HEK293 (cell line): ENCODE results near the gene C6orf47.

ENCODE experiments used
- CTCF ChIA-PET: fragments of 350-600 bp; formaldehyde crosslinking; extraction: SDS; loops from one replicate; lab custom pipeline; 2021; ENCODE audit warnings: antibody characterized with exemption; lab: Yijun Ruan, JAX
- POLR2A ChIA-PET: fragments of 300-600 bp; formaldehyde crosslinking; extraction: SDS; loops from one replicate; lab custom pipeline; 2020; ENCODE audit warnings: antibody characterized with exemption, inconsistent platforms; lab: Yijun Ruan, JAX
- H3K27ac ChIP-seq: fragments of 200-500 bp; sonication (Bioruptor generic); 2 replicates; pipeline ENCODE4 v1.5.1; 2014; ENCODE audit warnings: low read depth, low read length, control low read depth, inconsistent platforms; ENCODE audit errors: extremely low read depth
- H3K36me3 ChIP-seq, 2 experiments: fragments of 200-500 bp in 1 of 2; sonication (Bioruptor generic) in 1 of 2; 1 replicate in 1 of 2; 2 replicates in 1 of 2; pipeline ENCODE4 v1.5.1; 2014 to 2017; ENCODE audit warnings: inconsistent platforms in 2 of 2, low read length in 2 of 2; ENCODE audit not compliant: control insufficient read depth in 2 of 2, insufficient read depth in 1 of 2
- H3K4me1 ChIP-seq: fragments of 200-500 bp; sonication (Bioruptor generic); 2 replicates; pipeline ENCODE4 v1.5.1; 2014; ENCODE audit warnings: mild to moderate bottlenecking, low read length, inconsistent platforms; ENCODE audit not compliant: control insufficient read depth, insufficient read depth
- H3K4me3 ChIP-seq: 2 replicates; pipeline ENCODE4 v1.5.1; 2011; ENCODE audit warnings: low read depth, mild to moderate bottlenecking, control low read depth, low read length, moderate library complexity
- H3K9me3 ChIP-seq: fragments of 200-500 bp; sonication (Bioruptor generic); 2 replicates; pipeline ENCODE4 v1.5.1; 2014; ENCODE audit warnings: low read depth, low read length, inconsistent platforms; ENCODE audit not compliant: control insufficient read depth, insufficient read depth
- GLI4 ChIP-seq: fragments of 450-650 bp; formaldehyde crosslinking; IDR thresholded peaks from 2 replicates; pipeline ENCODE4 v1.5.1; 2016; ENCODE audit warnings: missing biosample characterization, missing genetic modification characterization
- MYNN ChIP-seq: fragments of 450-650 bp; formaldehyde crosslinking; IDR thresholded peaks from 2 replicates; pipeline ENCODE4 v1.5.1; 2016; ENCODE audit warnings: missing biosample characterization, missing genetic modification characterization, borderline replicate concordance
- SP7 ChIP-seq: fragments of 450-650 bp; formaldehyde crosslinking; IDR thresholded peaks from 2 replicates; pipeline ENCODE4 v1.5.1; 2016; ENCODE audit warnings: missing biosample characterization, missing genetic modification characterization
- YY1 ChIP-seq: fragments of 450-650 bp; formaldehyde crosslinking; IDR thresholded peaks from 2 replicates; pipeline ENCODE4 v1.5.1; 2018; ENCODE audit warnings: missing biosample characterization, missing genetic modification characterization
- ZBTB20 ChIP-seq: fragments of 450-650 bp; formaldehyde crosslinking; IDR thresholded peaks from 2 replicates; pipeline ENCODE4 v1.5.1; 2016; ENCODE audit warnings: missing biosample characterization, missing genetic modification characterization
- ZBTB7A ChIP-seq: fragments of 450-650 bp; formaldehyde crosslinking; IDR thresholded peaks from 2 replicates; pipeline ENCODE4 v1.5.1; 2016; ENCODE audit warnings: low read depth, missing biosample characterization, missing genetic modification characterization
- ZNF2 ChIP-seq: fragments of 450-650 bp; formaldehyde crosslinking; IDR thresholded peaks from 2 replicates; pipeline ENCODE4 v1.5.1; 2016; ENCODE audit warnings: missing biosample characterization, missing genetic modification characterization
- ZNF211 ChIP-seq: fragments of 450-650 bp; formaldehyde crosslinking; IDR thresholded peaks from 2 replicates; pipeline ENCODE4 v1.5.1; 2016; ENCODE audit warnings: low read depth, missing biosample characterization, missing genetic modification characterization
- ZNF274 ChIP-seq, 2 experiments: fragments of 200-500 bp in 1 of 2; fragments of 450-650 bp in 1 of 2; sonication (Bioruptor generic) in 1 of 2; formaldehyde crosslinking in 1 of 2; IDR thresholded peaks; 2 replicates each; pipeline versions ENCODE4 v1.5.1 to v1.6.1; 2014 to 2016; ENCODE audit warnings: borderline replicate concordance in 1 of 2, inconsistent platforms in 1 of 2, low read length in 1 of 2, missing biosample characterization in 1 of 2, missing genetic modification characterization in 1 of 2
- ZNF292 ChIP-seq: fragments of 450-650 bp; formaldehyde crosslinking; IDR thresholded peaks from 2 replicates; pipeline ENCODE4 v1.5.1; 2016; ENCODE audit warnings: low read depth, missing biosample characterization, missing genetic modification characterization, borderline replicate concordance
- ZNF473 ChIP-seq: fragments of 450-650 bp; formaldehyde crosslinking; IDR thresholded peaks from 2 replicates; pipeline ENCODE4 v1.5.1; 2017; ENCODE audit warnings: missing biosample characterization, missing genetic modification characterization
- ZNF623 ChIP-seq: fragments of 450-650 bp; formaldehyde crosslinking; IDR thresholded peaks from 2 replicates; pipeline ENCODE4 v1.5.1; 2016; ENCODE audit warnings: missing biosample characterization, missing genetic modification characterization
- ZNF624 ChIP-seq: fragments of 450-650 bp; formaldehyde crosslinking; IDR thresholded peaks from 2 replicates; pipeline ENCODE4 v1.5.1; 2017; ENCODE audit warnings: missing biosample characterization, missing genetic modification characterization
- ZNF701 ChIP-seq: fragments of 450-650 bp; formaldehyde crosslinking; IDR thresholded peaks from 2 replicates; pipeline ENCODE4 v1.5.1; 2016; ENCODE audit warnings: missing biosample characterization, missing genetic modification characterization
- TF ChIP-seq, protein P1 (sequence below): fragments of 450-650 bp; formaldehyde crosslinking; IDR thresholded peaks from 2 replicates; pipeline ENCODE4 v1.5.1; 2017; ENCODE audit warnings: missing biosample characterization, missing genetic modification characterization
- TF ChIP-seq, protein P2 (sequence below): fragments of 450-650 bp; formaldehyde crosslinking; IDR thresholded peaks from 2 replicates; pipeline ENCODE4 v1.5.1; 2016; ENCODE audit warnings: missing biosample characterization, missing genetic modification characterization
- TF ChIP-seq, protein P3 (sequence below): fragments of 450-650 bp; formaldehyde crosslinking; IDR thresholded peaks from 2 replicates; pipeline ENCODE4 v1.5.1; 2017; ENCODE audit warnings: missing biosample characterization, missing genetic modification characterization
- TF ChIP-seq, protein P4 (sequence below): fragments of 450-650 bp; formaldehyde crosslinking; IDR thresholded peaks from 2 replicates; pipeline ENCODE4 v1.5.1; 2016; ENCODE audit warnings: missing biosample characterization, missing genetic modification characterization
- TF ChIP-seq, protein P5 (sequence below): fragments of 450-650 bp; formaldehyde crosslinking; IDR thresholded peaks from 2 replicates; pipeline ENCODE4 v1.5.1; 2016; ENCODE audit warnings: missing biosample characterization, missing genetic modification characterization, borderline replicate concordance
- TF ChIP-seq, protein P6 (sequence below): fragments of 450-650 bp; formaldehyde crosslinking; IDR thresholded peaks from 2 replicates; pipeline ENCODE4 v1.5.1; 2016; ENCODE audit warnings: missing biosample characterization, missing genetic modification characterization

C6orf47 gene

DNA sequence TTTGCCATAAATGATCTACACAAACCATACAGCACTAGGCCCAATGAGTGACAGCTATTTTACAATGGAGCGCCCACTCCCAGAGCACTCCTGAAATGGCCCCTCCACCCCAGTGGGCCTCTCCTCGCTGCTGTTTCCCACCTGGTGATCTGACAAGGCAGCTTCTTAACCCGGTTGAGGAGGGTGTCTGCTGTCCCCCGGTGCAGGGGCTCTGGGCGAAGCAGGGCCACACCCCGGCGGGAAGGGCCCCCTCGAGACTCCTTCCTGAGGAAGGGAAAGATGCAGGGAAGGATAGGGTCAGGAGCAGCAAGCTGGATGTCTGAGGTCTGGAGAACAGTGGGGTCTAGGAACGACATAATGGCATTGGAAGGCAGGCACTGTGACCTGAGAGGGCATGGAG, 32.3 kb upstream of the C6orf47 start:
- Histone ChIP-seq H3K4me1 (no peaks in the 10 kb centered on the region), H3K27ac (no peak overlapping the region), H3K4me3 (no peak overlapping the region), H3K36me3 (peaks cover 0 to 73% of the 10 kb centered on the region in 2 experiments; a peak in 2 of 3 replicates), H3K9me3 (no peaks in the 10 kb centered on the region)
- no peak for TF ChIP-seq ZNF623 (tag by site-specific recombination)
- no peak for TF ChIP-seq GLI4 (tag by site-specific recombination)
- TF ChIP-seq ZNF624 (tag by site-specific recombination), result no peak
- no peak for TF ChIP-seq YY1 (tag by site-specific recombination)
- POLR2A ChIA-PET, result interaction anchor here (1.0 to 4.0 kb wide), 5 partner anchors 10 to 142 kb away, joined by 3 to 30 read pairs (median 6); partner anchors contain the start of genes ABHD16A and HSPA1B
- CTCF ChIA-PET, result interaction anchor here (0.6 to 4.6 kb wide), 4 partner anchors 9 to 94 kb away, joined by 3 to 24 read pairs (median 6); partner anchors contain the start of gene LY6G5C

DNA sequence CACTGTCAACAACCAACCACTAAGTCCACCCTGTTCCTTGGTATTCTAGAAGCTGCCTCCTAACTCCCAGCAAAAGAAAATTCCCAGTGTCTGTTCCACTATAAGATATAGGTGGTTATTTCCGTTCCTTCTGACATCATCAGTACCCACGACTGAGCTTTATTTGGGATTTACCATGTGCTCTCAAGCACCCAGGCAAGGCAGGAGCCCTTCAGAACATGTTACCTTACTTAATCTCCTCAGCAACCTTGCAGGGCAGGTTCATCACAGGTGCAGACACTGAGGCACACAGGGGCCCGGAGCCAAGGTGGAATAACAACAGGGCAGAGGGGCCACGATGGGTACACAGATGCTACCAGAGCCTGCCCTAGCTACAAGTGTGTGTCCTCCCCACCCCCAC, 31.8 kb upstream of the C6orf47 start:
- ChIA-PET POLR2A (interaction anchor here (0.5 to 4.0 kb wide), 5 partner anchors 11 to 143 kb away, joined by 3 to 30 read pairs (median 6); partner anchors contain the start of genes ABHD16A and HSPA1B), CTCF (interaction anchor here (0.6 to 4.6 kb wide), 5 partner anchors 9 to 119 kb away, joined by 3 to 24 read pairs (median 4); partner anchors contain the start of gene LY6G5C)
- Histone ChIP-seq H3K4me3 (no peak overlapping the region), H3K4me1 (no peaks in the 10 kb centered on the region), H3K9me3 (no peaks in the 10 kb centered on the region), H3K27ac (no peak overlapping the region), H3K36me3 (peaks cover 0 to 73% of the 10 kb centered on the region in 2 experiments; a peak in 2 of 3 replicates)
- no peak for TF ChIP-seq ZBTB7A (tag by site-specific recombination)
- no peak for TF ChIP-seq ZNF292
- TF ChIP-seq ZNF701, result no peak
- TF ChIP-seq, protein P1, sequence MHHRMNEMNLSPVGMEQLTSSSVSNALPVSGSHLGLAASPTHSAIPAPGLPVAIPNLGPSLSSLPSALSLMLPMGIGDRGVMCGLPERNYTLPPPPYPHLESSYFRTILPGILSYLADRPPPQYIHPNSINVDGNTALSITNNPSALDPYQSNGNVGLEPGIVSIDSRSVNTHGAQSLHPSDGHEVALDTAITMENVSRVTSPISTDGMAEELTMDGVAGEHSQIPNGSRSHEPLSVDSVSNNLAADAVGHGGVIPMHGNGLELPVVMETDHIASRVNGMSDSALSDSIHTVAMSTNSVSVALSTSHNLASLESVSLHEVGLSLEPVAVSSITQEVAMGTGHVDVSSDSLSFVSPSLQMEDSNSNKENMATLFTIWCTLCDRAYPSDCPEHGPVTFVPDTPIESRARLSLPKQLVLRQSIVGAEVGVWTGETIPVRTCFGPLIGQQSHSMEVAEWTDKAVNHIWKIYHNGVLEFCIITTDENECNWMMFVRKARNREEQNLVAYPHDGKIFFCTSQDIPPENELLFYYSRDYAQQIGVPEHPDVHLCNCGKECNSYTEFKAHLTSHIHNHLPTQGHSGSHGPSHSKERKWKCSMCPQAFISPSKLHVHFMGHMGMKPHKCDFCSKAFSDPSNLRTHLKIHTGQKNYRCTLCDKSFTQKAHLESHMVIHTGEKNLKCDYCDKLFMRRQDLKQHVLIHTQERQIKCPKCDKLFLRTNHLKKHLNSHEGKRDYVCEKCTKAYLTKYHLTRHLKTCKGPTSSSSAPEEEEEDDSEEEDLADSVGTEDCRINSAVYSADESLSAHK (tag by site-specific recombination), result no peak
- TF ChIP-seq, protein P2, sequence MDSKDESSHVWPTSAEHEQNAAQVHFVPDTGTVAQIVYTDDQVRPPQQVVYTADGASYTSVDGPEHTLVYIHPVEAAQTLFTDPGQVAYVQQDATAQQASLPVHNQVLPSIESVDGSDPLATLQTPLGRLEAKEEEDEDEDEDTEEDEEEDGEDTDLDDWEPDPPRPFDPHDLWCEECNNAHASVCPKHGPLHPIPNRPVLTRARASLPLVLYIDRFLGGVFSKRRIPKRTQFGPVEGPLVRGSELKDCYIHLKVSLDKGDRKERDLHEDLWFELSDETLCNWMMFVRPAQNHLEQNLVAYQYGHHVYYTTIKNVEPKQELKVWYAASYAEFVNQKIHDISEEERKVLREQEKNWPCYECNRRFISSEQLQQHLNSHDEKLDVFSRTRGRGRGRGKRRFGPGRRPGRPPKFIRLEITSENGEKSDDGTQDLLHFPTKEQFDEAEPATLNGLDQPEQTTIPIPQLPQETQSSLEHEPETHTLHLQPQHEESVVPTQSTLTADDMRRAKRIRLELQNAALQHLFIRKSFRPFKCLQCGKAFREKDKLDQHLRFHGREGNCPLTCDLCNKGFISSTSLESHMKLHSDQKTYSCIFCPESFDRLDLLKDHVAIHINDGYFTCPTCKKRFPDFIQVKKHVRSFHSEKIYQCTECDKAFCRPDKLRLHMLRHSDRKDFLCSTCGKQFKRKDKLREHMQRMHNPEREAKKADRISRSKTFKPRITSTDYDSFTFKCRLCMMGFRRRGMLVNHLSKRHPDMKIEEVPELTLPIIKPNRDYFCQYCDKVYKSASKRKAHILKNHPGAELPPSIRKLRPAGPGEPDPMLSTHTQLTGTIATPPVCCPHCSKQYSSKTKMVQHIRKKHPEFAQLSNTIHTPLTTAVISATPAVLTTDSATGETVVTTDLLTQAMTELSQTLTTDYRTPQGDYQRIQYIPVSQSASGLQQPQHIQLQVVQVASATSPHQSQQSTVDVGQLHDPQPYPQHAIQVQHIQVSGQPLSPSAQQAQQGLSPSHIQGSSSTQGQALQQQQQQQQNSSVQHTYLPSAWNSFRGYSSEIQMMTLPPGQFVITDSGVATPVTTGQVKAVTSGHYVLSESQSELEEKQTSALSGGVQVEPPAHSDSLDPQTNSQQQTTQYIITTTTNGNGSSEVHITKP (tag by site-specific recombination), result no peak
- no peak for TF ChIP-seq SP7 (tag by site-specific recombination)
- no peak for TF ChIP-seq ZNF274 (IDR thresholded peaks at IDR 0.05; ENCODE audit: low read length)
- no peak for TF ChIP-seq ZNF274 (tag by site-specific recombination; IDR thresholded peaks at IDR 0.05; ENCODE audit: borderline replicate concordance)
- TF ChIP-seq, protein P3, sequence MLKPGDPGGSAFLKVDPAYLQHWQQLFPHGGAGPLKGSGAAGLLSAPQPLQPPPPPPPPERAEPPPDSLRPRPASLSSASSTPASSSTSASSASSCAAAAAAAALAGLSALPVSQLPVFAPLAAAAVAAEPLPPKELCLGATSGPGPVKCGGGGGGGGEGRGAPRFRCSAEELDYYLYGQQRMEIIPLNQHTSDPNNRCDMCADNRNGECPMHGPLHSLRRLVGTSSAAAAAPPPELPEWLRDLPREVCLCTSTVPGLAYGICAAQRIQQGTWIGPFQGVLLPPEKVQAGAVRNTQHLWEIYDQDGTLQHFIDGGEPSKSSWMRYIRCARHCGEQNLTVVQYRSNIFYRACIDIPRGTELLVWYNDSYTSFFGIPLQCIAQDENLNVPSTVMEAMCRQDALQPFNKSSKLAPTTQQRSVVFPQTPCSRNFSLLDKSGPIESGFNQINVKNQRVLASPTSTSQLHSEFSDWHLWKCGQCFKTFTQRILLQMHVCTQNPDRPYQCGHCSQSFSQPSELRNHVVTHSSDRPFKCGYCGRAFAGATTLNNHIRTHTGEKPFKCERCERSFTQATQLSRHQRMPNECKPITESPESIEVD (tag by site-specific recombination), result no peak
- TF ChIP-seq ZNF473 (tag by site-specific recombination), result no peak
- TF ChIP-seq, protein P4, sequence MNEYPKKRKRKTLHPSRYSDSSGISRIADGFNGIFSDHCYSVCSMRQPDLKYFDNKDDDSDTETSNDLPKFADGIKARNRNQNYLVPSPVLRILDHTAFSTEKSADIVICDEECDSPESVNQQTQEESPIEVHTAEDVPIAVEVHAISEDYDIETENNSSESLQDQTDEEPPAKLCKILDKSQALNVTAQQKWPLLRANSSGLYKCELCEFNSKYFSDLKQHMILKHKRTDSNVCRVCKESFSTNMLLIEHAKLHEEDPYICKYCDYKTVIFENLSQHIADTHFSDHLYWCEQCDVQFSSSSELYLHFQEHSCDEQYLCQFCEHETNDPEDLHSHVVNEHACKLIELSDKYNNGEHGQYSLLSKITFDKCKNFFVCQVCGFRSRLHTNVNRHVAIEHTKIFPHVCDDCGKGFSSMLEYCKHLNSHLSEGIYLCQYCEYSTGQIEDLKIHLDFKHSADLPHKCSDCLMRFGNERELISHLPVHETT (tag by site-specific recombination), result no peak
- TF ChIP-seq ZBTB20 (tag by site-specific recombination), result no peak
- no peak for TF ChIP-seq ZNF2
- TF ChIP-seq, protein P5, sequence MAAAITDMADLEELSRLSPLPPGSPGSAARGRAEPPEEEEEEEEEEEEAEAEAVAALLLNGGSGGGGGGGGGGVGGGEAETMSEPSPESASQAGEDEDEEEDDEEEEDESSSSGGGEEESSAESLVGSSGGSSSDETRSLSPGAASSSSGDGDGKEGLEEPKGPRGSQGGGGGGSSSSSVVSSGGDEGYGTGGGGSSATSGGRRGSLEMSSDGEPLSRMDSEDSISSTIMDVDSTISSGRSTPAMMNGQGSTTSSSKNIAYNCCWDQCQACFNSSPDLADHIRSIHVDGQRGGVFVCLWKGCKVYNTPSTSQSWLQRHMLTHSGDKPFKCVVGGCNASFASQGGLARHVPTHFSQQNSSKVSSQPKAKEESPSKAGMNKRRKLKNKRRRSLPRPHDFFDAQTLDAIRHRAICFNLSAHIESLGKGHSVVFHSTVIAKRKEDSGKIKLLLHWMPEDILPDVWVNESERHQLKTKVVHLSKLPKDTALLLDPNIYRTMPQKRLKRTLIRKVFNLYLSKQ (tag by site-specific recombination), result no peak
- no peak for TF ChIP-seq MYNN (tag by site-specific recombination)
- TF ChIP-seq, protein P6, sequence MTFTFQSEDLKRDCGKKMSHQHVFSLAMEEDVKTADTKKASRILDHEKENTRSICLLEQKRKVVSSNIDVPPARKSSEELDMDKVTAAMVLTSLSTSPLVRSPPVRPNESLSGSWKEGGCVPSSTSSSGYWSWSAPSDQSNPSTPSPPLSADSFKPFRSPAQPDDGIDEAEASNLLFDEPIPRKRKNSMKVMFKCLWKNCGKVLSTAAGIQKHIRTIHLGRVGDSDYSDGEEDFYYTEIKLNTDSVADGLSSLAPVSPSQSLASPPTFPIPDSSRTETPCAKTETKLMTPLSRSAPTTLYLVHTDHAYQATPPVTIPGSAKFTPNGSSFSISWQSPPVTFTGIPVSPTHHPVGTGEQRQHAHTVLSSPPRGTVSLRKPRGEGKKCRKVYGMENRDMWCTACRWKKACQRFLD, result no peak
- no peak for TF ChIP-seq ZNF211
